ENCODE data around the gene FGD5.

- no peak for TF ChIP-seq CTCF (IDR thresholded peaks at IDR 0.05; ENCODE audit: borderline replicate concordance, extremely low read depth, low read length, poor library complexity, severe bottlenecking)
- no peak for TF ChIP-seq EZH2 (IDR thresholded peaks at IDR 0.05; ENCODE audit: borderline replicate concordance, low read depth, low read length, severe bottlenecking)
These were observed 20.5 kb downstream of the FGD5 start for GRCh38 chr3:14839236-14839635.

Data from DND-41 (cell line).